K562 (cell line): ENCODE measurements around the gene TUBB2A. TPM values are rescaled to one million over a fixed set of nuclear protein-coding genes. Genes with fewer than 3 reads are reported as not detected.

ENCODE experiments used
- CBX2 ChIP-seq: fragments of 200-600 bp; sonication (generic); IDR thresholded peaks from one replicate; pipeline ENCODE4 v1.6.1; 2012; ENCODE audit warnings: mild to moderate bottlenecking, low read length, inconsistent platforms; ENCODE audit not compliant: insufficient read depth, poor library complexity, severe bottlenecking
- COPS2 ChIP-seq: fragments of 450-650 bp; conservative IDR thresholded peaks from 2 replicates; pipeline ENCODE4 v1.6.1; 2016; ENCODE audit warnings: mild to moderate bottlenecking, moderate library complexity
- HDAC1 ChIP-seq, 2 experiments: fragments of 450-650 bp; IDR thresholded peaks; 2 replicates each; pipeline ENCODE4 v1.6.1; 2016 to 2017; ENCODE audit warnings: inconsistent platforms in 1 of 2, mild to moderate bottlenecking in 1 of 2, moderate library complexity in 1 of 2
- HSF4 ChIP-seq: fragments of 250-450 bp; sonication (Bioruptor Pico); IDR thresholded peaks from 2 replicates; pipeline ENCODE4 v2.1.2; 2022; ENCODE audit warnings: mild to moderate bottlenecking, moderate library complexity, borderline replicate concordance
- NFIX ChIP-seq: fragments of 250-450 bp; sonication (Bioruptor Pico); IDR thresholded peaks from 2 replicates; pipeline ENCODE4 v1.4.0; 2020; ENCODE audit warnings: low read depth, mild to moderate bottlenecking, moderate library complexity
- NR3C1 ChIP-seq: sonication (generic); formaldehyde crosslinking; IDR thresholded peaks from 2 replicates; pipeline ENCODE4 v1.8.1; 2022; ENCODE audit warnings: missing genetic modification reagents
- RBFOX2 ChIP-seq: fragments of 200-400 bp; formaldehyde crosslinking; IDR thresholded peaks from 2 replicates; pipeline ENCODE4 v1.6.1; 2017; ENCODE audit warnings: low read depth, mild to moderate bottlenecking, low read length, moderate library complexity
- RBM17 ChIP-seq: fragments of 200-400 bp; formaldehyde crosslinking; IDR thresholded peaks from 2 replicates; pipeline ENCODE4 v1.6.1; 2017; ENCODE audit warnings: low read depth, mild to moderate bottlenecking, low read length, borderline replicate concordance
- SIN3A ChIP-seq, 2 experiments: fragments of 150-350 bp in 1 of 2; IDR thresholded peaks; 2 replicates each; pipeline ENCODE4 v1.6.1; 2011 to 2016; ENCODE audit warnings: borderline replicate concordance in 2 of 2, low read depth in 2 of 2, low read length in 2 of 2, mild to moderate bottlenecking in 2 of 2, moderate library complexity in 2 of 2; ENCODE audit not compliant: control insufficient read depth in 1 of 2
- TCF3 ChIP-seq: sonication (generic); formaldehyde crosslinking; IDR thresholded peaks from 2 replicates; pipeline ENCODE4 v1.4.0; 2020; ENCODE audit warnings: mild to moderate bottlenecking, missing genetic modification reagents
- YY1 ChIP-seq, 3 experiments: IDR thresholded peaks; 2 replicates each; pipeline ENCODE4 v1.6.1; 2011; ENCODE audit warnings: low read length in 2 of 3, mild to moderate bottlenecking in 2 of 3, moderate library complexity in 2 of 3, borderline replicate concordance in 1 of 3, control low read depth in 1 of 3, low read depth in 1 of 3; ENCODE audit not compliant: insufficient read depth in 3 of 3, insufficient replicate concordance in 2 of 3, control insufficient read depth in 1 of 3, insufficient read length in 1 of 3; ENCODE audit errors: extremely low read depth in 1 of 3
- ZBTB49 ChIP-seq: sonication (generic); formaldehyde crosslinking; IDR thresholded peaks from 2 replicates; pipeline ENCODE4 v1.8.0; 2022; ENCODE audit warnings: missing genetic modification reagents, mild to moderate bottlenecking, borderline replicate concordance
- ZC3H4 ChIP-seq: sonication (generic); formaldehyde crosslinking; IDR thresholded peaks from 2 replicates; pipeline ENCODE4 v1.9.0; 2021; ENCODE audit warnings: missing genetic modification reagents, borderline replicate concordance
- ZSCAN29 ChIP-seq: fragments of 450-650 bp; IDR thresholded peaks from 2 replicates; pipeline ENCODE4 v1.6.1; 2017
- polyA plus RNA-seq, 8 experiments: library from polyadenylated mRNA; depleted of rRNA in 4 of 8; stranded (reverse) in 5 of 8; unstranded in 3 of 8; fragments of >200 nt; fragmentation: Nextera tagmentation in 2 of 8; fragmentation: Illumina TruSeq in 1 of 8; extraction: Ambion mirVana in 2 of 8; extraction: Trizol in 1 of 8; gene quantifications; 2 replicates each; pipeline versions ENCODE4 v1.2.1 to v1.2.3, GENCODE V29; 2011 to 2014; ENCODE audit warnings: inconsistent platforms in 1 of 8, missing spikeins in 1 of 8
- total RNA-seq, 7 experiments: library from RNA; depleted of rRNA in 6 of 7; stranded (reverse); fragments of >200 nt in 6 of 7; fragmentation: Illumina TruSeq in 2 of 7; extraction: Trizol in 2 of 7; gene quantifications; 2 replicates each; pipeline versions ENCODE4 v1.2.1 to v1.2.3, GENCODE V29; 2011 to 2021; ENCODE audit warnings: low replicate concordance in 1 of 7
- TF ChIP-seq, protein P1 (sequence below), 2 experiments: fragments of 450-650 bp; IDR thresholded peaks; 2 replicates each; pipeline ENCODE4 v1.6.1; 2018; ENCODE audit warnings: mild to moderate bottlenecking in 2 of 2, low read depth in 1 of 2; ENCODE audit not compliant: partially characterized antibody in 2 of 2
- TF ChIP-seq, protein P2 (sequence below): fragments of 450-650 bp; IDR thresholded peaks from 2 replicates; pipeline ENCODE4 v1.6.1; 2016; ENCODE audit warnings: borderline replicate concordance

Gene TUBB2A
- total and polyA plus RNA-seq, 9 of the 15 experiments (the other 6 are each of a cell fraction or from before 2014, with no cell fraction given): 3.6 to 92.1 (median 45.6) TPM

DNA sequence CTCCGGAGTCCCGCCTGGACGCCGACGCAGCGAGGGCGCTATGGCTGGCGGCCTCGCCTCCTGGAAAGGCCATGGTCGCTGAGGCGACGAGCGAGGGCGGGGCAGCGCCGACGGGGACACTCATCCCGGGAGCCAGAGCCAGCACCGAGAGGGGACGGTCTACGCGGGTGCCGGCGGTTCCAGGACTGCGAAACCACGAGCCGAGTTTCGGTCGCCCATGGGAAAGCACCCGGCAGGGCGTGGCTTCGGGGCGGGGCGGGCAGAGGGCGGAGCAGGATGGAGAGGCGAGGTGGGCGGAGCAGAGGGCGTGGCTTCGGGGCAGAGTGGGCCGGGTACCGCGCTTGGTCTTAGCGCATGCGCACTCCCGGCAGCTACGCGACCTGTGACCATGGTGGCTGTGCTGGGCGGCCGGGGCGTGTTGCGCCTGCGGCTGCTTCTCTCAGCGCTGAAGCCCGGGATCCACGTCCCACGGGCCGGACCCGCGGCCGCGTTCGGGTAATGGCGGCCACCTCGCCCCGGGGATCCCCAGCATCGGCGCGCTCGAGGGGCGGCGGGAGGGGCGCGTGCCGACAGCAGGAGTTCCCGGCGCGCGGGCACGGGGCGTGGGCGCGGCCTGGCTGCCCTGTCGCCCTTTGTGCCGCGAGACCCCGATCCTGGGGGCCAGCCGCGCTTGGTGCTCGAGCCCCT is 38.8 kb downstream of the TUBB2A start, which contains the start of gene BPHL (continued):
- TF ChIP-seq ZBTB49: no peak
- no peak for TF ChIP-seq HSF4 (CRISPR knock-in tag)
- peak; percentile 77; the same call in 1 of the 2 replicates for TF ChIP-seq ZC3H4 (CRISPR knock-in tag)
- TF ChIP-seq HDAC1 (IDR thresholded peaks at IDR 0.05): peak in 1 of 2 experiments; percentile 96; a peak in 2 of 4 replicates
- TF ChIP-seq NFIX (CRISPR knock-in tag): no peak
- no peak for TF ChIP-seq COPS2
- no peak for TF ChIP-seq CBX2
- peak; percentile 89 for TF ChIP-seq RBFOX2
- peak; percentile 98 for TF ChIP-seq ZSCAN29
- TF ChIP-seq RBM17: no peak
- TF ChIP-seq NR3C1 (CRISPR knock-in tag): peak; percentile 83; the same call in 1 of the 2 replicates
- TF ChIP-seq, protein P1, sequence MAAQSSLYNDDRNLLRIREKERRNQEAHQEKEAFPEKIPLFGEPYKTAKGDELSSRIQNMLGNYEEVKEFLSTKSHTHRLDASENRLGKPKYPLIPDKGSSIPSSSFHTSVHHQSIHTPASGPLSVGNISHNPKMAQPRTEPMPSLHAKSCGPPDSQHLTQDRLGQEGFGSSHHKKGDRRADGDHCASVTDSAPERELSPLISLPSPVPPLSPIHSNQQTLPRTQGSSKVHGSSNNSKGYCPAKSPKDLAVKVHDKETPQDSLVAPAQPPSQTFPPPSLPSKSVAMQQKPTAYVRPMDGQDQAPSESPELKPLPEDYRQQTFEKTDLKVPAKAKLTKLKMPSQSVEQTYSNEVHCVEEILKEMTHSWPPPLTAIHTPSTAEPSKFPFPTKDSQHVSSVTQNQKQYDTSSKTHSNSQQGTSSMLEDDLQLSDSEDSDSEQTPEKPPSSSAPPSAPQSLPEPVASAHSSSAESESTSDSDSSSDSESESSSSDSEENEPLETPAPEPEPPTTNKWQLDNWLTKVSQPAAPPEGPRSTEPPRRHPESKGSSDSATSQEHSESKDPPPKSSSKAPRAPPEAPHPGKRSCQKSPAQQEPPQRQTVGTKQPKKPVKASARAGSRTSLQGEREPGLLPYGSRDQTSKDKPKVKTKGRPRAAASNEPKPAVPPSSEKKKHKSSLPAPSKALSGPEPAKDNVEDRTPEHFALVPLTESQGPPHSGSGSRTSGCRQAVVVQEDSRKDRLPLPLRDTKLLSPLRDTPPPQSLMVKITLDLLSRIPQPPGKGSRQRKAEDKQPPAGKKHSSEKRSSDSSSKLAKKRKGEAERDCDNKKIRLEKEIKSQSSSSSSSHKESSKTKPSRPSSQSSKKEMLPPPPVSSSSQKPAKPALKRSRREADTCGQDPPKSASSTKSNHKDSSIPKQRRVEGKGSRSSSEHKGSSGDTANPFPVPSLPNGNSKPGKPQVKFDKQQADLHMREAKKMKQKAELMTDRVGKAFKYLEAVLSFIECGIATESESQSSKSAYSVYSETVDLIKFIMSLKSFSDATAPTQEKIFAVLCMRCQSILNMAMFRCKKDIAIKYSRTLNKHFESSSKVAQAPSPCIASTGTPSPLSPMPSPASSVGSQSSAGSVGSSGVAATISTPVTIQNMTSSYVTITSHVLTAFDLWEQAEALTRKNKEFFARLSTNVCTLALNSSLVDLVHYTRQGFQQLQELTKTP (IDR thresholded peaks at IDR 0.05; ENCODE audit: low read depth in 1 of 2, partially characterized antibody in 2 of 2): no peak
- peak; percentile 19; the same call in 1 of the 2 replicates for TF ChIP-seq TCF3 (CRISPR knock-in tag)
- peak in 1 of 2 experiments; percentile 81; a peak in 2 of 4 replicates for TF ChIP-seq SIN3A (IDR thresholded peaks at IDR 0.05; ENCODE audit: borderline replicate concordance in 2 of 2, control insufficient read depth in 1 of 2, low read depth in 2 of 2, low read length in 2 of 2)
- TF ChIP-seq, protein P2, sequence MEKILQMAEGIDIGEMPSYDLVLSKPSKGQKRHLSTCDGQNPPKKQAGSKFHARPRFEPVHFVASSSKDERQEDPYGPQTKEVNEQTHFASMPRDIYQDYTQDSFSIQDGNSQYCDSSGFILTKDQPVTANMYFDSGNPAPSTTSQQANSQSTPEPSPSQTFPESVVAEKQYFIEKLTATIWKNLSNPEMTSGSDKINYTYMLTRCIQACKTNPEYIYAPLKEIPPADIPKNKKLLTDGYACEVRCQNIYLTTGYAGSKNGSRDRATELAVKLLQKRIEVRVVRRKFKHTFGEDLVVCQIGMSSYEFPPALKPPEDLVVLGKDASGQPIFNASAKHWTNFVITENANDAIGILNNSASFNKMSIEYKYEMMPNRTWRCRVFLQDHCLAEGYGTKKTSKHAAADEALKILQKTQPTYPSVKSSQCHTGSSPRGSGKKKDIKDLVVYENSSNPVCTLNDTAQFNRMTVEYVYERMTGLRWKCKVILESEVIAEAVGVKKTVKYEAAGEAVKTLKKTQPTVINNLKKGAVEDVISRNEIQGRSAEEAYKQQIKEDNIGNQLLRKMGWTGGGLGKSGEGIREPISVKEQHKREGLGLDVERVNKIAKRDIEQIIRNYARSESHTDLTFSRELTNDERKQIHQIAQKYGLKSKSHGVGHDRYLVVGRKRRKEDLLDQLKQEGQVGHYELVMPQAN: peak; percentile 90
- peak; percentile 4 to 83 (median 70) for TF ChIP-seq YY1 (IDR thresholded peaks at IDR 0.05; ENCODE audit: borderline replicate concordance in 1 of 3, control insufficient read depth in 1 of 3, extremely low read depth in 1 of 3, insufficient read depth in 3 of 3, insufficient read length in 1 of 3, insufficient replicate concordance in 2 of 3, low read depth in 1 of 3, low read length in 2 of 3)
